Superior temporal gyrus (tissue), 1 donor: ENCODE results near the gene HS2ST1.
"Not testable (repeated sequence)": the region's sequence is repeated elsewhere in the genome, so short reads cannot be mapped to it uniquely, and the experiment has no call there.

Experiments used
- DNase-seq: peaks from one replicate; pipeline ENCODE4 v3.0.0-alpha.2; 2016; ENCODE audit errors: extremely low spot score

The HS2ST1 gene

DNA sequence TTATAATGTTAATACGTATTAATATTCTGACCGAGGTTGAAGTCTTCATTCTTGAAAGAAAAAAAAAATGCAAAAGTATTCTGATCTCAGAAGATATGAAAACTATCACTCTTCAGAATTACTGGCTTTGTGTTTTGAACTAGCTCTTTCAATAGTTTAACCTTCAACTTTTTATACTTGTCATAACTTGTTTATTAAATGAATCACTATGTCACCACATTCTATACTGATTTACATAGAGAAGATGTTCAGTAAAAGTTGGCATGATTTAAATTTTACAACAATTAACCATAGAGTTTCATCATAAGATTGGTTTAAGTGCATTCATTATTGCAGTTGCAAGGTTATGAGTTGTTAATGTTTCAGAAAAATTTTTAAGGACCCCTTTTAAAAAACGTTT lies 57.3 kb downstream of the HS2ST1 start:
- no peak for DNase-seq

DNA sequence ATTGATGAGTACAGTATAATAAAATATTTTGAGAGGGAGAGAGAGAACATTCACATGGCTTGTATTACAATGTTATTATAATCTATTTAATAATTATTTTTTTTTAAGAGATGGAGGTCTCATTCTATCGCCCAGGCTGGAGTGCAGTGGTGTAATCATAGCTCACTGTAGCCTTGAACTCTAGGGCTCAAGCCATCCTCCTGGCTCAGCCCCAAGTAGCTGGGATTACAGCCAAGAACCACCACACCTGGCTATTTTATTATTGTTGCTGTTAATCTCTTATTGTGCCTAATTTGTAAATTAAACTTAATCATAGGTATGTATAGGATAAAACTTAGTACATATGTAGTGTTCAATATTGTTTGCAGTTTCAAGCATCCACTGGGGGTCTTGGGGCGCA lies 57.8 kb downstream of the HS2ST1 start:
- no peak for DNase-seq

DNA sequence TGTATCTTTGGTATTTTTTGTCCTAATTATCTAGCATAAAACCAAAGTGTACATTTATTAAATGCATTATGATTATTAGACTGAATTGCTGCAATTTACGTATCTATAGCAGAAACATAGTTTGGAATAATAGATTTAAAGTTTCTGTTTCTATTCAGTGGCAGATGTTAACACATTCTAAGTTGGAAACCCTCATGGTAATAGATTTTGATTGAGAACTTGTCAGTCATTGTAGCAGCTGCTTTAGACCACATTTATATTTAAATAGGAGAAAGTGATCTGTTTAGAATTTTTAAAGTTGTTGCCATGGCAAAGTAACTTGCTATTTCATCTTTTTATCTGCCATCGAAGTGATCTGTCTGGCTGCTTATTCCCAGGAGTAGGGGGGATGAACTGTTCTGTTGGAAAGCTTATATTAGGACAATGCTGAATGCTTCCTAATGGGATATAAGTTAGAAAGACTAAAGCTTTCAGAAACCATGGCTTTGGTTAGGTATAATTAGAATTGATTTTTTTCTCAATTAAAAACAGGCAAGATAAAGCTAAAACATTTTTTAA lies 61.6 kb downstream of the HS2ST1 start:
- DNase-seq, result no peak

DNA sequence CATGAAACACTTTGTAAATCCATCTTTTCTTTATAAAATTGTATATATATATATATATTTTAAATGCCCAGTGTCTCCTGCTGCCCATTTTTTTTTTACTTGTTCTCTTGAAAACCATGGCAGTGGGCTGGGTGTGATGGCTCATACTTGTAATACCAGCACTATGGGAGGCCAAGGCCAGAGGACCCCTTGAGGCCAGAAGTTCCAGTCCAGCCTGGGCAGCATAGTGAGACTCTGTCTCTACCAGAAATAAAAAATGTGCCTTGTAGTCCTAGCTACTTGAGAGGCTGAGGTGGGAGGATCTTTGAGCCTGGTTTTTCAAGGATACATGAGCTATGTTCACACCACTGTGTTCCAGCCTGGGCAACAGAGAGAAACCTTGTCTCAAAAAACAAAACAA lies 62.2 kb downstream of the HS2ST1 start:
- DNase-seq, result no peak

DNA sequence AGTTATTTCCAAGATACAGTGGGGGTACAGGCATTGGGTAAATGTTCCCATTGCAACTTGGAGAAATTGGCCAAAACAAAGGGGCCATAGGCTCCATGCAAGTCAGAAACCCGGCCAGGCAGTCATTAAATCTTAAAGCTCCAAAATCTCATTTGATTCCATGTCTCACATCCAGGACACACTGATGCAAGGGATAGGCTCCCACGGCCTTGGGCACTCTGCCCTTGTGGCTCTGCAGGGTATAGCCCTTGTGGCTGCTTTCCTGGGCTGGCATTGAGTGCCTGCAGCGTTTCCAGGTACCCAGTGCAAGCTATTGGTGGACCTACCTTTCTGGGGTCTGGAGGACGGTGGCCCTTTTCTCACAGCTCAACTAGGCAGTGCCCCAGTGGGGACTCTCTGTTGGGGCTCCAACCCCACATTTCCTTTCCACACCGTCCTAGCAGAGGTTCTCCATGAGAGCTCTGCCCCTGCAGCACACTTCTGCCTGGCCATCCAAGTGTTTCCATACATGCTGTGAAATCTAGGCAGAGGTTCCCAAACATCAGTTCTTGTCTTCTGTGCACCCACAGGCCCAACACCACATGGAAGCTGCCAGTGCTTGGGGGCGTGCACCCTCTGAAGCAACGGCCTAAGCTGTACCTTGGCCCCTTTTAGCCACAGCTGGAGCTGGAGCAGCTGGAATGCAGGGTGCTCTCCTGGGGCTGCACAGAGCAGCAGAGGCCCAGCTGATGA lies 67.2 kb downstream of the HS2ST1 start:
- DNase-seq, result no peak

DNA sequence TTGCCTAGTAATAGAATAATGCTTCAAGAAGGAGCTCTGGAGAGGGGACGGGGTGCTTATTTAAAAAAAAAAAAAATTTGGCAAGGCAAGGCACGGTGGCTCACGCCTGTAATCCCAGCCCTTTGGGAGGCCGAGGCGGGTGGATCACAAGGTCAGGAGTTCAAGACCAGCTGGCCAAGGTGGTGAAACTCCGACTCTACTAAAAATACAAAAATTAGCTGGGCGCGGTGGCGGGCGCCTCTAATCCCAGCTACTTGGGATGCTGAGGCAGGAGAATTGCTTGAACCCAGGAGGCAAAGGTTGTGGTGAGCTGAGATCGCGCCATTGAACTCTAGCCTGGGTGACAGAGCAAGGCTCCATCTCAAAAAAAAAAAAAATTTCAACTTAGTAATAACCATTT lies 69.2 kb downstream of the HS2ST1 start:
- DNase-seq, result not testable (repeated sequence)

DNA sequence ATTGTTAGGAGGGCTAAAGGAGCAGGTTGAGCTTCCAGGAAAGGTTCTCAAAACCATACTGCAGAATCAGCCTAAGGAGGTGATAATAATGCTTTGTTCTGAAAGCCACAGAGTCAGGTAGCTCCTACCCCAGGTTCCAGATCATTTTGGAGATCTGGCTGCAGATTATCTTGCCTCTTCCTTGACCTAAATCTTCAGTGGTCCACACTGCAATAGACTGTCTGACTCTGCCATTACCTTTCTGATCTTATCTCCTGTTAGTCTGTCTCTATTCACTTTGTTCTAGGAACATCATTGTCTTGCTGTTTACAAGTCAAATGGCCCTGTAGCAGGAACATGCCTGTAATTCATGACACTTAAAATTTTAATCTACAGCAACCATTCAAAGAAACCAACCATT lies 73.0 kb downstream of the HS2ST1 start:
- no peak for DNase-seq

DNA sequence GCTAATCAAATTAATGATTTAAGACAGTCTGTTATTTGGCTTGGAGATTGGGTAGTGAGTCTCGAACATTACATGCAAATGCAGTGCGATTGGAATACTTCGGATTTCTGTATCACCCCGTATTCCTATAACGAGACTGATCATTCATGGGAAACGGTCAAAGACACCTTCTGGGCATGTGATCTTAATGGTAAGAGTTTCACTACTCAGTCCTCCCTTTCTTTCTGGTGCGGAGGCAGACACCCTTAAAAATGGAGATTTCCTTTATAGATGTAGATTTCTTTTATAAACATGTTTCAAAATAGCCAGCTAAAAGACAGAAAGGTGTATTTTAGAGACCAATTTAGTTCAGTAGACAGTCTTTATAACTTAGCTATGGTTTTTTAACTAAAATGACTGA lies 74.4 kb downstream of the HS2ST1 start:
- no peak for DNase-seq

DNA sequence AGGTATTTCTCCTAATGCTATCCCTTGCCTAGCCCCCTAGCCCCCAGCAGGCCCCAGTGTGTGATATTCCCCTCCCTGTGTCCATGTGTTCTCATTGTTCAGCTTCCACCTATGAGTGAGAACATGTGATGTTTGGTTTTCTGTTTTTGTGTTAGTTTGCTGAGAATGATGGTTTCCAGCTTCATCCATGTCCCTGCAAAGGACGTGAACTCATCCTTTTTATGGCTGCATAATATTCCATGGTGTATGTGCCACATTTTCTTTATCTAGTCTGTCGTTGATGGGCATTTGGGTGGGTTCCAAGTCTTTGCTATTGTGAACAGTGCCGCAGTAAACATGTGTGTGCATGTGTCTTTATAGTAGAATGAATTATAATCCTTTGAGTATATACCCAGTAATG lies 75.3 kb downstream of the HS2ST1 start:
- DNase-seq, result not testable (repeated sequence)

DNA sequence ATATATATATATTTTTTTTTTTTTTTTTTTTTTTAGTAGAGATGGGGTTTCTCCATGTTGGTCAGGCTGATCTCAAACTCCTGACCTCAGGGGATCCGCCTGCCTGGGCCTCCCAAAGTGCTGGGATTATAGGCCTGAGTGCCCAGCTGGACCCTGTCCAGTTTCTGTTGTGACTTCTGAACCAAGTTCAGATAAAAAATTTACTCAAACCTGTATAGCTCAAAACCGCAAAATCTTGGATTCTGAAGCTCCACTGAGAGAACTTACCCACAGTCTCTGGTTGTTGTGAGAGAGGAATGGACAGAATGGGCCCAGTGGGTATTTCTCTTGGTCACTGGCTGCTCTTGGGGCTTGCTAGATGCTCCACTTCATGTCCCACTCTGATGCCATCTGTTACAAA lies 76.4 kb downstream of the HS2ST1 start:
- no peak for DNase-seq

DNA sequence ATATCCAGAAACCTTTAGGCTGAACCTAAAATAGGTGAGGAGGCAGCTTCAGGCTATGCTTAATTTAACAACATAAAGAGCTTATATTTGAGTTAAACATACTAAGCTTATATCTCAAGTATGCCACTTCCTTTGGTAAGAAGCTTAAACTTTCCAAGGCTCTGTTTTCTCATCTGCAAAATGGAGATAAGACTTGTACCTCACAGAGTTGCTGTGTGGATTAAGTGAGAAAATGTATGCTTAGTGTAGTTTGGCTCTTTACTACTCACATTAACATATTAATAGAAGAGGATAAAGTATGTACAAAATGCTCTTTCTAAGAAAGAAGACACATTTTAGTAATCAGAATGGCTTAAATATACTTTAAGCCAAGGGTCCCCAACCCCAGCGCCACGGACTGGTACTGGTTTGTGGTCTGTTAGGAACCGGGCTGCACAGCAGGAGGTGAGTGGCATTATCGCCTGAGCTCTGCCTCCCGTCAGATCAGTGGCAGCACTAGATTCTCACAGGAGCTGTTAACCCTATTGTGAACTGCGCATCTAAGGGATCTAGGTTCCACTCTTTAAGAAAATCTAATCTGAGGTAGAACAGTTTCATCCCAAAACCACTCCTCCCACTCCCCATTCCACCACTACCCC lies 77.2 kb downstream of the HS2ST1 start:
- DNase-seq, result no peak

DNA sequence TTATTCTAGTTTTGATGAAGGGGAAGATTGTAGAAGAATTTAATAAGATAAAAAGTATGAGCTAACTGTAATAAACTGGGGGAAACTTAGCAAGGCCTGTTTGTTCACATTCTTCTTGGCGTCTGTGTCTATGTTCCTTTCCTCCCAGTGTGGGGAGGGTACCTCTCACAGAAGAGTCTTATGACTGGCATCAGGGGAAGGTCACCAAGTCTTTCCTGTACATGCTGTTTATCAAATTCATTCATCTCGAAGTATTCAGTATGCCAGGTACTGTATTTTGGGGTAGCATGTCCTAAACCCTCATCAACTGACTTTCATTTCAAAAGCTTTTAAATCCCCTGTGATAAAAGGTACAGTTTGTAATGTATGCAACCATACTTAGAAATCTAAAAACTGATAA lies 78.4 kb downstream of the HS2ST1 start:
- DNase-seq, result no peak

DNA sequence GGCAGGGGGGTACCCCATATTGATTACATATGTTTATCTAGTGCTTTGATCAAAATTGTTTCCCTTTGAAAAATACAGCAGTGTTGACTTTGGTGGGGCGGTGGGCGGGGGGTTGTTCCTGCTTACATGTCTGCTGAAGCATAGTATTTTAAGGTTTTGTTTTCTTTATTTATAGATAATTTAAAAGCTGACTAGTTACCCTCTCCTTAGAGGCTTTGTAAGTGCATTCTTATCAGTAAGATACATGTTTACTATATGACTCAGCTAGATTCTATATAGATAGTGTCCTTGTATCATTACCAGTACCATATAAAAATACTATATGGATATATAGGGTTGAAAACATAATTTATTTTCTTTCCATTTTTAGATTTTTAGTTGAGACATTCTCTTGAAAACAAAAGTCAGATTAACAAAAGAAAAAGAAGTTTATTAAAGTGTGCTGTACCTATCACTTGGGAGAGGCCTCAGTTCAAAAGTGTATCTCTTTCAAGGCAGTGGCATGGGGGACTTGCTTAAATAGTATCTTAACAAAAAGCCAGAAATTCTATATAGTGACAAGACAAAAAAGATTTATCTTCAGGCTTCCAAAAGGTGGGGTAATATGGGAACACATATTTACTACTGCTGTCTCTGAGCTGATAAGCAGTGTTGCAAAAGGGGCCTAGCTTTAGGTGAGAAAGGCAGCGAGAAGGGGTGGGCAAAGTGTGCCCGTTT lies 79.0 kb downstream of the HS2ST1 start:
- no peak for DNase-seq

DNA sequence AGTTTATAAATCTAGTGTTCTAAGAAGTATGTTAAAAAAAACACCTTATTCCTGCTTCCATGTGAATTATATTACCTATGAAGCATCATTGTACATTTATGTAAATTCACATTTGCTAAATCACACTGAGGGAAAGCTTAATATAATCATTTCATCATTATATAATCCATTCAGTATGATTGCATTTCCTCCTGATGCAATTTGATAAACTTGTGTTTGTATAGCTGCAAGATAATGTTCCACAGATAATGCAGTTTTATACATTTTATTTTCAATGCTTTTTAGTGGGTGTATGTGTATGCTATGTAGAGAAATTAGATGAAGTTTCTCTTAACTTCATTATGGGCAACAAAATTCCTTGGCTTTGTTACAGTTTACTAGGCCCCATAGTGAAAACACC lies 79.6 kb downstream of the HS2ST1 start:
- no peak for DNase-seq

DNA sequence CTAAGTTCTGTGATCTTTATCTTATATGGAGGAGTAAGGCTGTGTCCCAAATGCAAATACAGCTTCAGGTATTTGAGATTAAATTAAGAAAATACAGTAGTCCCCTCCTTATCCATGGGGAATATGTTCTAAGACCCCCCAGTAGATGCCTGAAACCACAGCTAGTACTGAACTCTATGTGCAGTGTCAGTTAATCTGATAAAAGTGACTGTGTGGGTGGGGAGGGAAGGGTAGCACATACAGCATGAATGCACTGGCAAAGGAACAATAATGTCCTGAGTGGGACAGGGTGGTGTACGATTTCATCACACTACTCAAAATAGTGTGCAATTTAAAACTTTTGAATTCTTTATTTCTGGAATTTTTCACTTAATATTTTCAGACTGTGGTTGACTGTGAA lies 83.1 kb downstream of the HS2ST1 start:
- no peak for DNase-seq

DNA sequence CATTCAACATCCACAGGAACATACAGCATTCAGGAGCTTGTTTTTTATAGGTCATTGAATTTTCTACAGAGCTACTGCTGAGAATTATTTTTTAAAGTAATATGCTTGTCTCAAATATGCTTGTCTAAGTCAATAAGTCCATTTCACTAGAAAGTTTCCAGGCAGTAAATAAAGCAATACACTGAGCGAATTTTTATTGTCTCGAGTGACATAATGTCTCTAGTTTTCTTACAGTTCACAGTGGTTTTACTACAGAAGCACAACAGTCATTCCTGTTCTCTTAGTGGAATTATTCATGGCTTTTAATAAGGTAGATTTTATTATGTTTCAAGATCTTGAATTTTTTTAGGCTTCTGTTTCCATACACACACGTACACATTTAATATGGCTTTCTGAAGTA lies 83.8 kb downstream of the HS2ST1 start:
- no peak for DNase-seq

DNA sequence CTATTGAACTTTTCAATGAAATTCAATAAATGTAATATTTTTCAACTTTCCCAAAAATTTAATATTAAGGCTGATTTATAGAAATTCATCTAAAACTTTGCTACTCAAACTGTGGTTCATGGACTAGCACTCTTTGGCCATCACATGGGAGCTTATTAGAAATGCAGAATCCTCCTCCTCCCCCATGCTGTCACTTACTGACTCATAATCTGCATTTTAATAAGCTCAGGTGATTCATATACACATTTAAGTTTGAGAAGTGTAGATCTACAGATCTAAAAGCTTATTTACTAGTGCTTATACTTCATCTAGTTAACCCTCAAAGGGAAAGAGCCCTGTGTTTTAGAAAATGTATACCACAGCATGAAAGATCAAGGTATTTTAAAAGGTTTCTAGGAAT lies 84.3 kb downstream of the HS2ST1 start:
- no peak for DNase-seq

DNA sequence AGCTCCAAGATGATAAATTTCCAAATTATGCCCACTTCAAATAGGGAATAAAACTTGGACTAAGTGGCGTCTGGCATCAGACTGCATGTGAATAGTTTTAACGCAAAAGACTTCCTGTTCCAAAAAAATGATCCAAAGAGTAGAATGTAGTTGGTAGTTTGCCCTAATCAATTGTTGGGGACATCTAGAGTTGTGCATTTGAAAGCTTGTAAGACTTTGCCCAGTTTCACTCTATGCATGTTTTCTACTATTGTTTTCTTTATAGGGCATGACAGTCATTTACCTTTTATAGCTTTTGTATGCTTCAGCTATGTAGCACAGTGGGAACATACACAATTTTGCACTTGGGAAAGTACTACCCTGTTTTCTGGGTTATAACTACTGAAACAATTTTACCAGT lies 86.0 kb downstream of the HS2ST1 start:
- no peak for DNase-seq

DNA sequence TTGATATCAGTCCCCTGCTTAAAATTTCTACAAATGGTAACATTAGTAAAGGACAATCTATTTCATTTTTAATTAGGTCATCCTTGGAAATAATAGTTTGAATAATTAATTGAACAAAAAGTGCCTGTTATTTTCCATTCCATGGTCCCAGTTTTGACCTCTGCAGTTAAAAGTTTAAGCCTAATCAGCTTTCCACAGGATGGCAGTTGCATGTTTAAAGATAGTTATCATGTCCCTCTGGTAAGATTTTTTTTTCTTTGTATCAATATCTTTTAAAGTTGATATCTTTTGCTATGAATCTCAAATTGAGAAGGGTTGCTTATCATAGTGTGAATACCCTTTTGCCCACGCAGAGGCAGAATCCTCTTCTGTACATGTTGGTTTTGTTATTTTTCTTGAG lies 90.4 kb downstream of the HS2ST1 start:
- no peak for DNase-seq

DNA sequence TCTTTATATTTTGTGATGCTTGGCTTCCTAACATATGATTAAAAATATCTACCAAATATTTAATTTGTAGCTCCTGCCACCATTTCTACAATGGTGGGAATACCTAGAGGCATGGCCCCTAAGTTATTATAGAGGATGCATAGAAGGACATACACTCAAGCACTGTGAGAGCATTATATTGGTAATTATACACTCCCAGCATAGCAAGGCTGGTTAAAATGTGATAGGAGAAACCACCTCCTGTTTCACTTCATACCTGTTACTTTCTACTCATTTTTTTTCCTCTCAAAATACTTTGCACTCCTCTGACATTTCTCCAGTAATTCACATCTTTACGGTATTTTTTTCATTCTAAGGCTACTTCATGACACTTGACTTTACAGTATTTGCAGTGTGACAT lies 92.9 kb downstream of the HS2ST1 start:
- no peak for DNase-seq

DNA sequence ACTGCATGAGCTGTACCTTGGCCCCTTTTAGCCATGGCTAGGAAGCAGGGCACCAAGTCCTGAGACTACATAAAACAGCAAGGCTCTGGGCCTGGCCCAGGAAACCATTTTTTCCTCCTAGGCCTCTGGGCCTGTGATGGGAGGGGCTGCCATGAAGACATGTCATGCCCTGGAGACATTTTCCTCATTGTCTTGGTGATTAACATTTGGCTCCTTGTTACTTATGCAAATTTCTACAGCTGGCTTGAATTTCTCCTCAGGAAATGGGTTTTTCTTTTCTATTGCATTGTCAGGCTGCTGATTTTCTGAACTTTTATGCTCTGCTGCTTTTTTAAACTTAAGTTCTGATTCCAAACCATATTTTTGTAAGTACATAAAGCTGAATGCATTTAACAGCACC lies 99.0 kb downstream of the HS2ST1 start:
- not testable (repeated sequence) for DNase-seq

DNA sequence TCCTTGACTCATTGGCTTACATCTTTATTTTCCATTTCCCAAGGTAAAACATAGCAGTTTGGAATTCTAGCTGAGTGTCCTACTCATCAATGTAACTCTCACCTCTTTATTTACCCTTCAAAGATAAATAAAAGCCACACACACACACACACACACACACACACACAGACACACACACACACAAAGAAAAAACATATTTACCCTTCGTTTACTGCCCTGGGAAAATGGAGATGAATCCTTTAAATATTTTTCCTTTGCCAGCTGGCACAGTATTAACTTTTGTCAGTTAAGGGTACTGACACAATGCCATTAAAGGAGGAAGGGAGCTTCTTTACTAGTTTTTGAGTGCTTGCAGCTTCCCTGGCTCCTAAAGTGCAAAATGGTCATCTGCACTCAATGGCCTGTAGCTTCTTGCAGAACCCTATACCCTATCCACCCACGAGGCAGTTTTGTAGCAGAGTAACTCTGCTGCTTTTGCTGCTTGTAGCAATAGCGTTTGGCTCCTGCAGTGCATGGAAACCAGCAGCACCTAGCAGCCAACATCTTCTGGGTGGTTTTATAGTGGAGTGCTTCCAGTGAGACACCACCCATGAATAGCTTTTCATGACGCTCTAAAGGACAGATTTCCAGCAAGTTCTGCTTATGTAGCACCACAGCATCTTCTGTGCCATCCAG lies 103.7 kb downstream of the HS2ST1 start:
- DNase-seq, result no peak
